Activated T-helper 2 cell treated with anti-CD3 and anti-CD28 coated beads, Interferon-gamma antibody, Interleukin-2, Interleukin-4, amounts not matched to agents 10 μg/mL and 5 μg/mL and 100 μg/mL, durations not matched to agents 14 hours and 24 hours and 36 hours (primary cell): Measurements from ENCODE around the gene ETF1. TPM values are rescaled to one million over a fixed set of nuclear protein-coding genes. Genes with fewer than 3 reads are reported as not detected.

Experiments used
- DNase-seq: peaks from one replicate; pipeline ENCODE4 v3.0.0; 2021; ENCODE audit warnings: low spot score
- H3K27ac Mint-ChIP-seq: one replicate; pipeline ENCODE4 v1.8.0; 2021; ENCODE audit warnings: mixed read lengths
- H3K27me3 Mint-ChIP-seq: one replicate; pipeline ENCODE4 v1.8.0; 2021; ENCODE audit warnings: low read depth, mixed read lengths
- H3K36me3 Mint-ChIP-seq: one replicate; pipeline ENCODE4 v1.8.0; 2021; ENCODE audit warnings: low read depth, mixed read lengths
- H3K4me1 Mint-ChIP-seq: one replicate; pipeline ENCODE4 v1.8.0; 2021; ENCODE audit warnings: low read depth, mixed read lengths
- H3K4me3 Mint-ChIP-seq: one replicate; pipeline ENCODE4 v1.8.0; 2021; ENCODE audit warnings: low read depth, mild to moderate bottlenecking, moderate library complexity, mixed read lengths
- H3K9me3 Mint-ChIP-seq: one replicate; pipeline ENCODE4 v1.8.0; 2021; ENCODE audit warnings: mixed read lengths
- intact Hi-C: fragments of 100-400 bp; cut with micrococcal nuclease; formaldehyde crosslinking; loops from one replicate; pipeline ENCODE4 v1.15.1; 2023
- total RNA-seq: library from RNA; stranded (reverse); gene quantifications from 2 replicates; pipeline ENCODE4 v1.2.3, GENCODE V29; 2022

ETF1 gene
- total RNA-seq, 1 donor from 2014 or later: 170 TPM

DNA sequence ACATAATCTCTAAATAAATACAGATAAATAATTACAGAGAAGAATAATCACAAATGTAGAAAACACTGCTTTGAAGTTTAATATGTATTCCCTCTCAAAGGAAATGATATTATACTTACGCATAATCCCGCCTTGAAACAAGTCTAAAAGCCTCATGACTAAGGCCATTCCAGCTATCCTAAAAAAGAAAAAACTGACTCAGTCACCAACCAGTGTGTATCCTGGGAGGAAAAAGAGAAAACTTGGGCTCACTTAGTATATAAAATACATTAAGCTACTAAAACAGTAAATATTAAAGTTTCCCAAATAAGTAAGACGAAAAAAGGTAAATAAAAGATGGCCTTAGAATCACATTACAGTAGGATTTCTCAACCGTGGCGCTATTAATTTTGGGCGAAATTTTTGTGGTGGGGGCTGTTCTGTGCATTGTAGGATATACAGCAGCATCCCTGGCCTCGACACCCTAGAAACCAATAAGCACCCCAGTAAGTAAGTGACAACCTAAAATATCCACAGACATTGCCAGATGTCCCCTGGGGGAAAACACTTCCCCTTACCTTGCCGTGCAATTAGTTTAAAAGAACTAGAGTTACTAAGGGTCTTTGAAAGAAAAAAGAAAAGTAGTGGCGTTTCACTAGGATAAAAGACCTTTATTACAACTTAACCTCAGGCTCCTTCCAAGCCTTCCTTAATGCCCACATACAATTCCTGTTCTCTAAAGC lies 31.1 kb upstream of the ETF1 start:
- no peak for DNase-seq
- Mint-ChIP-seq H3K9me3 (peaks cover 3% of the 10 kb centered on the region), H3K27ac (peak overlapping the region; percentile 99), H3K4me1 (peaks cover 20% of the 10 kb centered on the region), H3K36me3 (peaks cover 60% of the 10 kb centered on the region), H3K4me3 (peak overlapping the region; percentile 90), H3K27me3 (no peaks in the 10 kb centered on the region)
- intact Hi-C loops: loop anchor here (2.0 kb wide), 1 partner anchor 81 kb away; no protein-coding TSS in a partner anchor

DNA sequence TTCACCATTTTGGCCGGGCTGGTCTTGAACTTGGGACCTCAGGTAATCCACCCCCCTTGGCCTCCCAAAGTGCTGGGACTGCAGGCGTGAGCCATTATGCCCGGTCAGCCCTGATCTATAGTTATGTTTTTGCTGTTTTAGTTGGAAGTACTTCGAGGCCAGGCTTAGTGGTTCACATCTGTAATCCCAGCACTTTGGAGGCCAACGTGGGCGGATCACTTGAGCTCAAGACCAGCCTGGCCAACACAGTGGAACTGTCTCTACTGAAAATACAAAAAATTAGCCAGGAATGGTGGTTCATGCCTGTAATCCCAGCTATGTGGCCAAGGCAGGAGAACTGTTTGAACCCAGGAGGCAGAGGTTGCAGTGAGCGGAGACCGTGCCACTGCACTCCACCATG lies 30.2 kb upstream of the ETF1 start:
- Mint-ChIP-seq H3K36me3 (peaks cover 69% of the 10 kb centered on the region), H3K4me1 (peaks cover 26% of the 10 kb centered on the region), H3K9me3 (peaks cover 3% of the 10 kb centered on the region), H3K27me3 (no peaks in the 10 kb centered on the region), H3K4me3 (peak overlapping the region; percentile 60), H3K27ac (no peak overlapping the region)
- intact Hi-C loops: no loop called here
- no peak for DNase-seq

DNA sequence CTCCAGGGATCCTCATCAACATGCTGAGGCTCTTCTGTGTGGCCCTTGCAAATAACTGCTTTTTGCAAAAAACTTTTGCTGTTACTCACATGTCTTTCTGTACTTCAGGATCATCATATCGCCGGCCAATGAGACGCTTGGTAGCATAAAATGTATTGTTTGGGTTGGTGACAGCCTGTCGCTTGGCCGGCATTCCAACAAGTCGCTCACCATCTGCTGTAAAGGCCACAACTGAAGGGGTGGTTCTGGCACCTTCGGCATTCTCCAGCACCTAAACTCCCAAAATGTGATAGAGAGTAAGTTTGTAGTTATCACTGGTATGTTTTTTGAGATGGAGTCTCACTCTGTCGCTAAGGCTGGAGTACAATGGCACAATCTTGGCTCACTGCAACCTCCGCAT lies 27.8 kb upstream of the ETF1 start:
- Mint-ChIP-seq H3K36me3 (peaks cover 91% of the 10 kb centered on the region), H3K4me1 (peaks cover 31% of the 10 kb centered on the region), H3K27me3 (no peaks in the 10 kb centered on the region), H3K27ac (no peak overlapping the region), H3K9me3 (peaks cover 2% of the 10 kb centered on the region), H3K4me3 (no peak overlapping the region)
- intact Hi-C loops: no loop called here
- DNase-seq: no peak

DNA sequence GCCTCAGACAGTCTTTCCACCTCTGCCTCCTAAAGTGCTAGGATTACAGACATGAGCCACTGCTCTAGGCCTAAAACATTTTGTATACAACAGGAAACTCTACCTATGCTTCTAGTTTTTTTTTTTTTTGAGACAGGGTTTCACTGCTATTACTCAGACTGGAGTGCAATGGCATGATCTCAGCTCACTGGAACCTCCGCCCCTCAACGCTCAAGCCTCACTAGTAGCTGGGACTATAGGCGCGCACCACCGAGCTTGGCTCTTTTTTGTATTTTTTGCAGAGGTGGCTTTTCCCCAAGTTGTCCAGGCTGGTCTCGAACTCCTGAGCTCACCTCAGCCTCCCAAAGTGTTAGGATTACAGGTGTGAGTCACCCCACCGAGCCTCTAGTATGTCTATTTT lies 26.7 kb upstream of the ETF1 start:
- H3K4me1 Mint-ChIP-seq: peaks cover 35% of the 10 kb centered on the region
- no peak overlapping the region for H3K4me3 Mint-ChIP-seq
- H3K27ac Mint-ChIP-seq: no peak overlapping the region
- intact Hi-C loops: no loop called here
- no peak for DNase-seq
- H3K27me3 Mint-ChIP-seq: no peaks in the 10 kb centered on the region
- H3K36me3 Mint-ChIP-seq: peaks cover 96% of the 10 kb centered on the region
- no peaks in the 10 kb centered on the region for H3K9me3 Mint-ChIP-seq

DNA sequence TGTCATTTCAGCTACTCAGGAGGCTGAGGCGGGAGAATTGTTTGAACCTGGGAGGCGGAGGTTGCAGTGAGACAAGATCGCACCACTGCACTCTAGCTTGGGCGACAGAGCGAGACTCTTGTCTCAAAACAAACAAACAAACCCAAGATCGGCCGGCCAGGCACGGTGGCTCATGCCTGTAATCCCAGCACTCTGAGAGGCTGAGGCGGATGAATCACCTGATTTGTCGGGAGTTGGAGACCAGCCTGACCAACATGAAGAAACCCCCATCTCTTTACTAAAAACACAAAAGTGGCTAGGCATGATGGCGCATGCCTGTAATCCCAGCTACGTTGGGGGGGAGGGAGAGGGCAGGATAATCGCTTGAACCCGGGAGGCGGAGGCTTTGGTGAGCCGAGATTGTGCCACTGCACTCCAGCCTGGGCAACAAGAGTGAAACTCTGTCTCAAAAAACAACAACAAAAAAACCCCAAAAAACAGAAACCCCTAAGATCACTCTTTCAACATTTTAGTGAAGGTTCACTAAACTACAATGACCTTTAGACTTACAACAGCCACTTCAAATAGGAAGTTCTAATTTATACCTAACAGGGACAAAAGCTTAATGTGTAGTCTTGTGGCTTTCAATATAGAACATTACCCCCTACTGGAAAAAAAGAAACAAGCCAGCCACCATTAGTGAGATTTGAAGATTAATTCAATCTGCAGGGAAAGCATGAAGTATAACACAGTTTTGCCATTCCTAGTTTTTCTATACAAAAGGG lies 25.2 kb upstream of the ETF1 start:
- Mint-ChIP-seq H3K4me1 (peaks cover 37% of the 10 kb centered on the region), H3K36me3 (peaks cover 96% of the 10 kb centered on the region), H3K4me3 (no peak overlapping the region), H3K27ac (no peak overlapping the region), H3K27me3 (no peaks in the 10 kb centered on the region), H3K9me3 (no peaks in the 10 kb centered on the region)
- DNase-seq: no peak
- intact Hi-C loops: no loop called here

DNA sequence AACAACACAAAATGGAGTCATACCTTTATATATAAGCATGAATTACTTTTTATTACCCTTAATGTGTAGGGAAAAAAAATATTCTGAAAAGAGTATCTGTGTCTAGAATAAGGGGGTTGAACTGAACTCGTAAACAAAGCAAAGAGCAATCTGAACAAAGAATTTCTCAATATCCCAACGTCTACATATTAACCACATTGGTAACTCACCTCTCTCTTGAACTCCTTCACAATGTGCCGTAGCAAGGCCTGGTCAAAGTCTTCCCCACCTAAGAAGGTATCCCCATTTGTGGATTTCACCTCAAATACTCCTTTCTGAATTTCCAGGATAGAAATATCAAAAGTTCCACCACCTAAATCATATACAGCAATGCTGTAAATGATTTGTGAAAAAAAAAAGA lies 23.8 kb upstream of the ETF1 start:
- Mint-ChIP-seq H3K9me3 (no peaks in the 10 kb centered on the region), H3K27ac (no peak overlapping the region), H3K36me3 (peaks cover 89% of the 10 kb centered on the region), H3K4me3 (no peak overlapping the region), H3K27me3 (no peaks in the 10 kb centered on the region), H3K4me1 (peaks cover 34% of the 10 kb centered on the region)
- intact Hi-C loops: no loop called here
- no peak for DNase-seq

DNA sequence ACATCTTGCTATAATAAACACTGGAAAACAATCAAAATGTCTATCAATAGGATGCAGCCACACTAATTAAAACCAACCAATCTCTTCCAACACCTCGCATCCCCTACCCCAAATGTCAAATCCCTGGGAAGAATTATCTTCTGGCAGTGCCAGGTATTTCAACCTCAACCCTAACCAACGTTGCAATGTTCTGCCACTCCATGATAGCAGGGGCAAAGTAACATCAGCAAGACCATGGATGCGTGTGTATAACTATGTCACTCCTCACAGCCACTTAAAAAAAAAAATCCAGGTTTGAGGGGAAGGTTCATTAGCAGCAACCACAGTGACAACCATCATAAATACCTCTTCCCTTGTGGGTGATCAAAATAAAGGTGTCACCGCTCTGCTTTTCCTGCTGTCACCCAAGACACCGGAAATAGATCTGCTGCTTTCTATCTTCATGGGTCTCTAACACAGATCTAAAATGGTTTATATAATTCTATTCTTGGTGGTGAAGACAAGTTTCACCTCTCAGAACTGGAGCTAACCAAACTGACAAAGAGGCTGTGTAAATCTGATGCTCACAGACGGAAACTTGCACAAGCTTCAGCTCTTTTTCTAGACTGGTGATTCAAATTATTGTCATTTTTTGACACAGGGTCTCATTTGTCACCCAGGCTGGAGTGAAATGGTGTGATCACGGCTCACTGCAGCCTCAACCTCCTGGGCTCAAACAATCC lies 22.2 kb upstream of the ETF1 start:
- H3K9me3 Mint-ChIP-seq: no peaks in the 10 kb centered on the region
- no peaks in the 10 kb centered on the region for H3K27me3 Mint-ChIP-seq
- H3K36me3 Mint-ChIP-seq: peaks cover 88% of the 10 kb centered on the region
- H3K4me1 Mint-ChIP-seq: peaks cover 39% of the 10 kb centered on the region
- no peak for DNase-seq
- no peak overlapping the region for H3K4me3 Mint-ChIP-seq
- intact Hi-C loops: no loop called here
- peak overlapping the region; percentile 61 for H3K27ac Mint-ChIP-seq

DNA sequence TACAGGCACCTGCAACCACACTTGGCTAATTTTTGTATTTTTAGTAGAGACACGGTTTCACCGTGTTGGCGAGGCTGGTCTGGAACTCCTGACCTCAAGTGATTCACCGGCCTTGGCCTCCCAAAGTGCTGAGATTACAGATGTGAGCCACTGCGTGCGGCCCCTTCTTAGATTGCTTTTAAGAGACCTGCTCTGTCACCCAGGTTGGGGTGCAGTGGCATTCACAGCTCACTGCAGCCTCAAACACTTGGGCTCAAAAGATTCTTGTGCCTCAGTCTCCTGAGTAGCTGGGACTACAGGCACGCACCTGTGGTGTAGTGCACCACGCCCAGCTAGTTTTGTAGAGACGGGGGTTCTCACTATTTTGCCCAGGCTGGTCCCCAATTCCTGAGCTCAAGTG lies 21.2 kb upstream of the ETF1 start:
- intact Hi-C loops: no loop called here
- H3K4me1 Mint-ChIP-seq: peaks cover 34% of the 10 kb centered on the region

DNA sequence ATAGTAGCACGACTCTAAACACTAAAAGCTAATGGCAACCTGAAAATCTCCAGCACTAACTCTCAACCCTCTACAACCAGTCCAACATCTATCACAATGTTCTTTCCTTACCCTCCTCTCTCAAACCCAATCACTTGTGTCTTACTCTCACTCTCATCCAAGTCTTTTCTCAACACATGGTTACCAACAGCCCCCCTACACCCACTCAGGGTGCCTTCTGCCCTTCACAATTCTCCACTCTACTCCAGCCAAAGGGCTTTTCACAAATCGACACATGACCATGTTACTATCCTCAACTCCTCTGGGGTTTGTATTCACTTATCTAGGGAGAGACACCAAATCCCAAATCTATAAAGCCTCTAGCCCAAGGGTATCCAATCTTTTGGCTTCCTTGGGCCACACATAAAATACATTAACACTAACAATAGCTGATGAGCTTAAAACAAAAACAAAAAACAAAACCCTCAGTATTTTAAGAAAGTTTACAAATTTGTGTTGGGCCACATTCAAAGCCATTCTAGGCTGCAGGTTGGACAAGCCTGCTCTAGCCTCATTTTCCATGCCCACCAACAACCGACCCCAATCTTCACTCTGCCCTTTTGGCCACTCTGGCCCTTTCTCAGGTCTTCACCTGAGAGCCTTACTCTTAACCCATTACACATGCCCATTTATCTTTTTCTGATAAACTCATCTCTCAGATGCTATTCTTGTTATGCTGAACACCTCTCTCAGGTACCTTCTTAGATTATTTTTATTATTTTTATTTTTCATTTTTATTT lies 20.5 kb upstream of the ETF1 start:
- peak overlapping the region; percentile 25 for H3K27ac Mint-ChIP-seq
- peaks cover 26% of the 10 kb centered on the region for H3K4me1 Mint-ChIP-seq
- peaks cover 90% of the 10 kb centered on the region for H3K36me3 Mint-ChIP-seq
- H3K9me3 Mint-ChIP-seq: no peaks in the 10 kb centered on the region
- intact Hi-C loops: no loop called here
- no peak for DNase-seq
- H3K4me3 Mint-ChIP-seq: no peak overlapping the region
- no peaks in the 10 kb centered on the region for H3K27me3 Mint-ChIP-seq

More for the DNA sequence above, 21.2 kb upstream of the ETF1 start:
- no peak for DNase-seq
- Mint-ChIP-seq H3K9me3 (no peaks in the 10 kb centered on the region), H3K4me3 (no peak overlapping the region), H3K36me3 (peaks cover 90% of the 10 kb centered on the region), H3K27me3 (no peaks in the 10 kb centered on the region), H3K27ac (no peak overlapping the region)

DNA sequence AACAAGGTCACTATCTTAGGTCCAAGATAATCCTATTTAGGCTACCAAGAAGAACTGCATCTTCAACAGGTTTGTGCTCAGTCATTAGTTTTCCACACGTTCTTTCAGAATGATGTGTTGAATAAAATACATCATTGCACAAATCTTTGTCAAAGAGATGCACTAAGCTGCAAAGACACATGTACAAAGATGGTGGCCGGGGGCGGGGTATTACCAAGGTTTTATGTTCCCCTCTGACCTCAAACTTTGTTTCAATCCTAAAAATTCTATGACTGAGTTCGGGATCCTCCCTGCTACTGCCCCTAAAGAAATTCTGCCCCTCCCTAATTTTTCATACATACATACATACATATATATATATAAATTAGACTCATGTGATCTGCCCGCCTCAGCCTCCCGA lies 17.9 kb upstream of the ETF1 start:
- no peak for DNase-seq
- Mint-ChIP-seq H3K27me3 (no peaks in the 10 kb centered on the region), H3K9me3 (no peaks in the 10 kb centered on the region), H3K27ac (no peak overlapping the region), H3K36me3 (peaks cover 90% of the 10 kb centered on the region), H3K4me3 (no peak overlapping the region), H3K4me1 (peaks cover 20% of the 10 kb centered on the region)
- intact Hi-C loops: no loop called here

DNA sequence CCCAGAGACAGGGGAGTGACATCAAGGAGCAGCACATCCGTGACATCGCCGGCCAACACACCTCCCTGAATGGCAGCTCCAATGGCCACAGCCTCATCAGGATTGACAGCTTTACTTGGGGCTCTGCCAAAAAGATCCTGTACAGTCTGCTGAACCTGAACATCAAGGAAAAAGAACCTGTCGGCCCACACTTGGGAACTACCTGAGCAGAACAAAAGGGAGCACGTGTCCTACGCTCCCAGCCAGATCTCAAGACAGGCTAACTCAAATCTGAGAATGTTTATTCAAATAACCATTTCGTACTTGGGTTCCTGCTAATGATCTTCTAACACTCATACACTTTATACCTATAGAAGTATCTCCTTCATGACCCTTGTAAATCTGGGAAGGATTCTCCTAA lies 16.9 kb upstream of the ETF1 start:
- Mint-ChIP-seq H3K4me1 (peaks cover 15% of the 10 kb centered on the region), H3K27me3 (no peaks in the 10 kb centered on the region), H3K9me3 (no peaks in the 10 kb centered on the region), H3K36me3 (peaks cover 85% of the 10 kb centered on the region), H3K4me3 (no peak overlapping the region), H3K27ac (no peak overlapping the region)
- DNase-seq: no peak
- intact Hi-C loops: no loop called here

DNA sequence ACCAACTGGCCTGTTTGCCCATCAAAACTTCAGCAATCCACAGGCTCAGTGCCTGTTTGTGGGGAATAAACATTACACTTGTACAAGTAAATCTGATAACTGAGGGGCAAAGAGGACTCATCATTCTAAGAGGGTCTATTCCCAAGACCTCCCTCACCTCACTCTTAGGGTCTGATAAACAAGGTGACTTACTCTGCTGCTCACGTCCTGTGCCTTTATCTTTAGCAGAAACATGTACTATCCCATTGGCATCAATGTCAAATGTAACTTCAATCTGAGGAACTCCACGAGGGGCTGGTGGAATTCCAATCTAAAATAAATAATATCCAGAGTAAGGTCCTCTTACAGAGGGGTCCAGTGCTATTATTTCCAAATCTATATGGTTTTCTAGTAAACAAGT lies 14.6 kb upstream of the ETF1 start:
- no peak overlapping the region for H3K27ac Mint-ChIP-seq
- H3K36me3 Mint-ChIP-seq: peaks cover 83% of the 10 kb centered on the region
- DNase-seq: no peak
- no peaks in the 10 kb centered on the region for H3K27me3 Mint-ChIP-seq
- no peaks in the 10 kb centered on the region for H3K9me3 Mint-ChIP-seq
- no peak overlapping the region for H3K4me3 Mint-ChIP-seq
- peaks cover 6% of the 10 kb centered on the region for H3K4me1 Mint-ChIP-seq
- intact Hi-C loops: no loop called here
